Measurements from ENCODE around the gene AHNAK2. TPM values are rescaled to one million over a fixed set of nuclear protein-coding genes. Genes with fewer than 3 reads are reported as not detected.

Gene AHNAK2
- total and polyA plus RNA-seq, 2 experiments from 2014 or later, result 1.8 to 4.6 TPM

DNA sequence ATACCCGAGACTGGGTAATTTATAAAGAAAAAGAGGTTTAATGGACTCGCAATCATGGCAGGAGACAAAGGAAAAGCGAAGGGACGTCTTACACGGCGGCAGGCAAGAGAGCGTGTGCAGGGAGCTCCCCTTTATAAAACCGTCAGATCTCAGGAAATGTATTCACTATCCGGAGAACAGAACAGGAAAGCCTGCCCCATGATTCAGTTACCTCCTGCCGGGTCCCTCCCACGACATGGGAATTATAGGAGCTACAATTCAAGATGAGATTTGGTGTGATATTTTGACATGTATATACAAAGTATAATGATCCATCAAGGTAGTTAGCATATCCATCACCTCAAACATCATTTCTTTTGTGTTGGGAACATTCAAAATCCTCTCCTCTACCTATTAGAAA, 45.0 kb upstream of the AHNAK2 start:
- H3K4me2 ChIP-seq, result no peak overlapping the region
- no peak for DNase-seq (ENCODE audit: low spot score)
- peaks cover 10% of the 10 kb centered on the region for H4K20me1 ChIP-seq (ENCODE audit: insufficient read depth, poor library complexity, severe bottlenecking)
- no peaks in the 10 kb centered on the region for H3K9me3 ChIP-seq (ENCODE audit: low read depth)
- H3K79me2 ChIP-seq, result peaks cover 28% of the 10 kb centered on the region
- no peak overlapping the region for H3K27ac ChIP-seq
- no peaks in the 10 kb centered on the region for H3K9me2 ChIP-seq (replicated peaks; ENCODE audit: insufficient read depth)
- no peaks in the 10 kb centered on the region for H3K36me3 ChIP-seq (replicated peaks; ENCODE audit: insufficient read depth, low read depth)
- H3K4me1 ChIP-seq (ENCODE audit: insufficient read depth), result peaks cover 12% of the 10 kb centered on the region
- no peak overlapping the region for H3K4me3 ChIP-seq
- TF ChIP-seq EZH2phosphoT487 (IDR thresholded peaks at IDR 0.05; ENCODE audit: low read depth, severe bottlenecking, unreplicated experiment) (no peak), EZH2 (IDR thresholded peaks at IDR 0.05; ENCODE audit: borderline replicate concordance) (no peak), CTCF (IDR thresholded peaks at IDR 0.05; ENCODE audit: poor library complexity) (no peak)
- no peak overlapping the region for H2AFZ ChIP-seq
- WGBS (ENCODE audit: low lambda C conversion rate, missing lambda C conversion rate), result 78% methylated on average over 11 of the region's 11 CpGs
- H3K27me3 ChIP-seq, result no peaks in the 10 kb centered on the region

GRCh38 chr14:105022276-105022670, 44.1 kb upstream of the AHNAK2 start:
- H3K4me2 ChIP-seq, result peak overlapping the region; percentile 87
- peaks cover 12% of the 10 kb centered on the region for H4K20me1 ChIP-seq (ENCODE audit: insufficient read depth, poor library complexity, severe bottlenecking)
- peaks cover 16% of the 10 kb centered on the region for H3K4me1 ChIP-seq (ENCODE audit: insufficient read depth)
- H3K27me3 ChIP-seq, result no peaks in the 10 kb centered on the region
- H3K27ac ChIP-seq, result peak overlapping the region; percentile 91
- H3K4me3 ChIP-seq, result no peak overlapping the region
- no peak for TF ChIP-seq CTCF (IDR thresholded peaks at IDR 0.05; ENCODE audit: poor library complexity)
- no peak for TF ChIP-seq EZH2 (IDR thresholded peaks at IDR 0.05; ENCODE audit: borderline replicate concordance)
- TF ChIP-seq EZH2phosphoT487 (IDR thresholded peaks at IDR 0.05; ENCODE audit: low read depth, severe bottlenecking, unreplicated experiment), result no peak
- no peaks in the 10 kb centered on the region for H3K9me2 ChIP-seq (replicated peaks; ENCODE audit: insufficient read depth)
- H2AFZ ChIP-seq, result no peak overlapping the region
- no peaks in the 10 kb centered on the region for H3K9me3 ChIP-seq (ENCODE audit: low read depth)
- 90% methylated on average over 2 of the region's 2 CpGs for WGBS (ENCODE audit: low lambda C conversion rate, missing lambda C conversion rate)
- H3K36me3 ChIP-seq (replicated peaks; ENCODE audit: insufficient read depth, low read depth), result no peaks in the 10 kb centered on the region
- no peak for DNase-seq (ENCODE audit: low spot score)
- H3K79me2 ChIP-seq, result peaks cover 37% of the 10 kb centered on the region

DNA sequence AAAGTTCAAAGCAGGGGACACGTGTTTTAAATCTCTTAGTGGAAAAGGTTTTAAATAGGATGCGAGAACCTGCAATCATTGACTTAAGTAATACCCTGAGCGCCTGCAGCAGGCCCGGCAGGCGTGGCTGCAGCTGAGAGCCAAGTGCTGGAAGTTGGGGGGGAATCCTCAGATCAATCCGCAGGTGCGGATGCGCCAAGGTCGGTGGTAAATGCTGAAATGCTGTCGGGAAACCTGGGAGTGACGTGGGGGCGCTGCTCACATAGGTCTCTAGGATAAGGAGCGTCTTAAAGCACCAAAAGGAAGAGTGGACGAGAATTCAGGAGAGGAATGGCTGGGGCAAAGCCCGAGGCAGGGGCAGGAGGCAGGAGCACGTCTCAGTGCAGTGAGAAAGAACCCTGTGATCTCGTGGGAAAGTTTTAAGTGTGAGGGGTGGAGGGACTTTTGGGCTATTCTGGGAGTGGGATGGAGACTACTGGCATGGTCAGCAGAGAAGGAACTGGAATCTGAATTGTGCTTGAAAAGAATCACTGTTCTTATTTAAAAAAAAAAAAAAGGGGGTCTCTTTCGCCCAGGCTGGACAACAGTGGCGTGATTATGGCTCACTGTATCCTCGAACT, 43.6 kb upstream of the AHNAK2 start:
- DNase-seq (ENCODE audit: low spot score), result peak; percentile 73
- H3K36me3 ChIP-seq (replicated peaks; ENCODE audit: insufficient read depth, low read depth), result no peaks in the 10 kb centered on the region
- peak overlapping the region; percentile 95 for H2AFZ ChIP-seq
- no peaks in the 10 kb centered on the region for H3K27me3 ChIP-seq
- H3K9me3 ChIP-seq (ENCODE audit: low read depth), result no peaks in the 10 kb centered on the region
- peak overlapping the region; percentile 54 for H3K4me3 ChIP-seq
- peaks cover 12% of the 10 kb centered on the region for H4K20me1 ChIP-seq (ENCODE audit: insufficient read depth, poor library complexity, severe bottlenecking)
- peak overlapping the region; percentile 87 for H3K4me2 ChIP-seq
- 12% methylated on average over 20 of the region's 20 CpGs for WGBS (ENCODE audit: low lambda C conversion rate, missing lambda C conversion rate)
- no peak for TF ChIP-seq EZH2phosphoT487 (IDR thresholded peaks at IDR 0.05; ENCODE audit: low read depth, severe bottlenecking, unreplicated experiment)
- TF ChIP-seq CTCF (IDR thresholded peaks at IDR 0.05; ENCODE audit: poor library complexity), result peak; percentile 35
- H3K27ac ChIP-seq, result peak overlapping the region; percentile 91
- H3K9me2 ChIP-seq (replicated peaks; ENCODE audit: insufficient read depth), result no peaks in the 10 kb centered on the region
- peaks cover 42% of the 10 kb centered on the region for H3K79me2 ChIP-seq
- peaks cover 16% of the 10 kb centered on the region for H3K4me1 ChIP-seq (ENCODE audit: insufficient read depth)

Measured in hepatocyte (in vitro differentiated cells).